Trophoblast cell (in vitro differentiated cells and primary cell): Measurements from ENCODE around the gene UPP1.
"Not testable (repeated sequence)": the region's sequence is repeated elsewhere in the genome, so short reads cannot be mapped to it uniquely, and the experiment has no call there.

Source experiments
- DNase-seq, 2 donors: peaks; one replicate each; pipeline ENCODE4 v3.0.0-alpha.2; 2016
- H2AFZ ChIP-seq: 2 replicates; pipeline ENCODE4 v1.6.1; 2013; ENCODE audit warnings: low read length, moderate library complexity, mild to moderate bottlenecking; ENCODE audit not compliant: insufficient read depth, poor library complexity
- H2AK5ac ChIP-seq: 2 replicates; pipeline ENCODE4 v1.6.1; 2013; ENCODE audit warnings: mild to moderate bottlenecking, low read length
- H2BK120ac ChIP-seq: 2 replicates; pipeline ENCODE4 v1.6.1; 2013; ENCODE audit warnings: low read length, mild to moderate bottlenecking, moderate library complexity; ENCODE audit not compliant: insufficient read depth, poor library complexity
- H2BK12ac ChIP-seq: 2 replicates; pipeline ENCODE4 v1.6.1; 2013; ENCODE audit warnings: mild to moderate bottlenecking, low read length, moderate library complexity
- H2BK5ac ChIP-seq: 2 replicates; pipeline ENCODE4 v1.6.1; 2013; ENCODE audit warnings: low read length, low read depth, moderate library complexity, mild to moderate bottlenecking; ENCODE audit not compliant: poor library complexity
- H3K14ac ChIP-seq: 2 replicates; pipeline ENCODE4 v1.6.1; 2013; ENCODE audit warnings: mild to moderate bottlenecking, low read length
- H3K18ac ChIP-seq: 2 replicates; pipeline ENCODE4 v1.6.1; 2013; ENCODE audit warnings: mild to moderate bottlenecking, low read length
- H3K23ac ChIP-seq: 2 replicates; pipeline ENCODE4 v1.6.1; 2013; ENCODE audit warnings: low read length
- H3K27ac ChIP-seq: 2 replicates; pipeline ENCODE4 v1.5.1; 2013; ENCODE audit warnings: low read depth, mild to moderate bottlenecking, inconsistent platforms, low read length, moderate library complexity
- H3K27me3 ChIP-seq: 2 replicates; pipeline ENCODE4 v1.6.1; 2013; ENCODE audit warnings: inconsistent platforms, mild to moderate bottlenecking, low read length, moderate library complexity; ENCODE audit not compliant: insufficient read depth
- H3K36me3 ChIP-seq, 2 experiments: 1 replicate in 1 of 2; 2 replicates in 1 of 2; pipeline ENCODE4 v1.6.1; 2013; ENCODE audit warnings: low read length in 2 of 2, mild to moderate bottlenecking in 2 of 2, moderate library complexity in 1 of 2; ENCODE audit not compliant: insufficient read depth in 2 of 2, control insufficient read depth in 1 of 2
- H3K4ac ChIP-seq: 2 replicates; pipeline ENCODE4 v1.6.1; 2013; ENCODE audit warnings: low read depth, mild to moderate bottlenecking, low read length, moderate library complexity
- H3K4me1 ChIP-seq, 2 experiments: 1 replicate in 1 of 2; 2 replicates in 1 of 2; pipeline ENCODE4 v1.6.1; 2013; ENCODE audit warnings: low read length in 2 of 2, mild to moderate bottlenecking in 2 of 2, moderate library complexity in 1 of 2; ENCODE audit not compliant: insufficient read depth in 2 of 2, control insufficient read depth in 1 of 2
- H3K4me2 ChIP-seq: 2 replicates; pipeline ENCODE4 v1.6.1; 2013; ENCODE audit warnings: inconsistent platforms, mild to moderate bottlenecking, low read length, moderate library complexity
- H3K4me3 ChIP-seq: 2 replicates; pipeline ENCODE4 v1.5.1; 2013; ENCODE audit warnings: mild to moderate bottlenecking, low read depth, low read length, inconsistent platforms
- H3K79me1 ChIP-seq: one replicate; pipeline ENCODE4 v1.6.1; 2013; ENCODE audit warnings: low read length
- H3K79me2 ChIP-seq: 2 replicates; pipeline ENCODE4 v1.6.1; 2013; ENCODE audit warnings: low read length, mild to moderate bottlenecking; ENCODE audit not compliant: control insufficient read depth, insufficient read depth, poor library complexity
- H3K9ac ChIP-seq: 2 replicates; pipeline ENCODE4 v1.6.1; 2013; ENCODE audit warnings: mild to moderate bottlenecking, low read length
- H3K9me3 ChIP-seq: 2 replicates; pipeline ENCODE4 v1.6.1; 2013; ENCODE audit warnings: low read depth, mild to moderate bottlenecking, control low read depth, inconsistent platforms, low read length; ENCODE audit not compliant: insufficient read depth
- H4K12ac ChIP-seq: 2 replicates; pipeline ENCODE4 v1.6.1; 2013; ENCODE audit warnings: low read depth, mild to moderate bottlenecking, low read length, moderate library complexity
- H4K8ac ChIP-seq: 2 replicates; pipeline ENCODE4 v1.6.1; 2013; ENCODE audit warnings: low read depth, mild to moderate bottlenecking, low read length, moderate library complexity
- H4K91ac ChIP-seq: one replicate; pipeline ENCODE4 v1.6.1; 2013; ENCODE audit warnings: low read depth, mild to moderate bottlenecking, low read length, moderate library complexity
- WGBS: extraction: QIAGEN DNeasy Blood & Tissue Kit; methylation state at CpG from one replicate; pipeline ENCODE4 v1.1.7; 2013; ENCODE audit warnings: missing lambda C conversion rate; ENCODE audit not compliant: insufficient read length, insufficient coverage; ENCODE audit errors: extremely low coverage; 5-methylcytosine and 5-hydroxymethylcytosine counted together

The UPP1 gene

DNA sequence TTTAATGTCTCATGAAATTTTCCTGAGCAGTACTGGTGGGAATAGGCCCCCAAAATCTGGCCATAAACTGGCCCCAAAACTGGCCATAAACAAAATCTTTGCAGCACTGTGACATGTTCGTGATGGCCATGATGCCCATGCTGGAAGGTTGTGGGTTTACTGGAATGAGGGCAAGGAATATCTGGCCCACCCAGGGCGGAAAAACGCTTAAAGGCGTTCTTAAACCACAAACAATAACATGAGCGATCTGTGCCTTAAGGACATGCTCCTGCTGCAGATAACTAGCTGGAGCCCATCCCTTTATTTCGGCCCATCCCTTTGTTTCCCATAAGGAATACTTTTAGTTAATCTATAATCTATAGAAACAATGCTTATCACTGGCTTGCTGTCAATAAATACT is 31.5 kb downstream of the UPP1 start:
- H3K36me3 ChIP-seq, H3K23ac ChIP-seq, H3K9ac ChIP-seq, H2BK5ac ChIP-seq, H3K4me1 ChIP-seq, H3K18ac ChIP-seq, H2BK12ac ChIP-seq, H3K79me1 ChIP-seq, H3K14ac ChIP-seq, H3K4me3 ChIP-seq, H2AK5ac ChIP-seq, H3K4me2 ChIP-seq, H2AFZ ChIP-seq, H4K12ac ChIP-seq, H3K27ac ChIP-seq, H3K79me2 ChIP-seq, H4K91ac ChIP-seq, H3K27me3 ChIP-seq, H2BK120ac ChIP-seq, H3K9me3 ChIP-seq, DNase-seq, H4K8ac ChIP-seq, H3K4ac ChIP-seq: not testable (repeated sequence)
- WGBS = no CpG with 5 or more reads among the region's 6 CpGs

DNA sequence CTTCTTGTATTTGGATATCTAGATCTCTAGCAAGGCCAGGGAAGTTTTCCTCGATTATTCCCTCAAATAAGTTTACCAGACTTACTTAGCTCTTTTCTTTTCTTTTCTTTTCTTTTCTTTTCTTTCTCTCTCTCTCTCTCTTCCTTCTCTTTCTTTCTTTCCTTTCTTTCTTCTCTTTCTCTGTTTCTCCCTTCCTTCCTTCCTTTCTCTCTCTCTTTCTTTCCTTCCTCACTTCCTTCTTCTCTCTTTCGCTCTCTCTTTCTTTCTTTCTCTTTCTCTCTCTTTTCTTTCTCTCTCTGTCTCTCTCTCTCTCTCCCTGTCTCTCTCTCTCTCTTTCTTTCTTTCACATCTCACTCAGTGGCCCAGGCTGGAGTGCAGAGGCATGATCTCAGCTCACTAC is 37.0 kb downstream of the UPP1 start:
- Histone ChIP-seq H2BK120ac (no peak overlapping the region), H3K36me3 (no peaks in the 10 kb centered on the region), H2AK5ac (no peak overlapping the region), H3K9me3 (no peaks in the 10 kb centered on the region), H3K4me1 (no peaks in the 10 kb centered on the region), H4K8ac (no peak overlapping the region), H3K9ac (no peak overlapping the region), H3K4me2 (no peak overlapping the region), H3K79me2 (no peaks in the 10 kb centered on the region), H3K14ac (no peak overlapping the region), H2AFZ (no peak overlapping the region), H3K4ac (no peak overlapping the region), H3K18ac (no peak overlapping the region), H3K27ac (no peak overlapping the region), H3K4me3 (no peak overlapping the region), H4K12ac (no peak overlapping the region), H2BK5ac (no peak overlapping the region), H4K91ac (no peak overlapping the region), H3K27me3 (no peaks in the 10 kb centered on the region), H3K23ac (no peak overlapping the region), H3K79me1 (no peaks in the 10 kb centered on the region), H2BK12ac (no peak overlapping the region)
- no CpG with 5 or more reads among the region's 2 CpGs for WGBS
- no peak for DNase-seq

DNA sequence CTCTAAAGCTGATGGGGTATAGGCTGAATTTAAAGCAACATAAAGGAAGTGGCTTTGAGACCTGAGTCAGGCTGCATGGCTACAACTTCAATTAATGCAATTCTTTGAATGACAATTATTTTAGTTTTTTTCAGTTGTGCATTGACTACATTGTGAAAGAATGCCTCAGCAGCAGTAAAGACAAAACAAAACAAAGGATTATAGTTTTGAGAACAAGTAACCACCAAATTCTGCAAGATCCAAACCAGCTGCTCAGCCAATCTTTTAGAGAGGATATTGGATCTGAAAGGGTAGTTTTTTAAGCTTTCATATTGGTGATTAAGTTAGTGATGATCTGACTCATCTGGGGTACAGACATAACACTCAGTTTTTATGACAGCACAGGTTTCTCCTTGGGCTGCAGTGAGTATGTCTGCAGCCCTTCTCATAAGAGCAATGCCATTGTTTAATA is 41.6 kb downstream of the UPP1 start:
- no peak overlapping the region for H3K23ac ChIP-seq
- no peak overlapping the region for H3K18ac ChIP-seq
- H2BK12ac ChIP-seq = no peak overlapping the region
- no peak overlapping the region for H4K8ac ChIP-seq
- no peaks in the 10 kb centered on the region for H3K9me3 ChIP-seq
- H2AFZ ChIP-seq = no peak overlapping the region
- H3K36me3 ChIP-seq = no peaks in the 10 kb centered on the region
- no peak overlapping the region for H3K27ac ChIP-seq
- no peak overlapping the region for H3K9ac ChIP-seq
- DNase-seq = no peak
- H3K14ac ChIP-seq = no peak overlapping the region
- H4K12ac ChIP-seq = no peak overlapping the region
- no peak overlapping the region for H3K4me3 ChIP-seq
- no peak overlapping the region for H2BK5ac ChIP-seq
- H3K4me2 ChIP-seq = no peak overlapping the region
- H3K4ac ChIP-seq = no peak overlapping the region
- no peak overlapping the region for H4K91ac ChIP-seq
- H2AK5ac ChIP-seq = no peak overlapping the region
- H3K27me3 ChIP-seq = no peaks in the 10 kb centered on the region
- no peaks in the 10 kb centered on the region for H3K79me2 ChIP-seq
- H2BK120ac ChIP-seq = no peak overlapping the region
- no peaks in the 10 kb centered on the region for H3K79me1 ChIP-seq
- H3K4me1 ChIP-seq = no peaks in the 10 kb centered on the region

DNA sequence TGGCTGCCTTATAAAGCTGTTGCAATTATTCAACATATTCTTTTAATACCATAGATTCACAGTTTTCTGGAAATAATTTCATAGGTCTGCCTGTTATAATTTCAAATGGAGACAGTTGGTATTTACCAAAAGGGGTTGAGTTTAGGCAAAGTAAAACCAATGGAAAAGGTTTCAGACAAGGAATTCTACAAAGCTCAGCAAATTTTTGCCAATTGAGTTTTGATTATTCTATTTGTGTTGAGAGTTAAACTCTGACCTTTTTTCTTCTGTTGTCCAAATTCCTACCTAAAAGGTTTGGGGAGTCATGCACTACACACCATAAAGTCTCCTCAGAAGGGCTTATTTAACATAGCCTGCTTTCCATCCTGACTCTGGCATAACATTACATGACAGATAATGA is 43.7 kb downstream of the UPP1 start:
- Histone ChIP-seq H2AFZ (no peak overlapping the region), H4K91ac (no peak overlapping the region), H2AK5ac (no peak overlapping the region), H3K9me3 (no peaks in the 10 kb centered on the region), H3K36me3 (no peaks in the 10 kb centered on the region), H3K4me1 (no peaks in the 10 kb centered on the region), H3K4me2 (no peak overlapping the region), H2BK120ac (no peak overlapping the region), H4K8ac (no peak overlapping the region), H3K79me2 (no peaks in the 10 kb centered on the region), H3K4ac (no peak overlapping the region), H3K4me3 (no peak overlapping the region), H4K12ac (no peak overlapping the region), H2BK5ac (no peak overlapping the region), H3K18ac (no peak overlapping the region), H3K23ac (no peak overlapping the region), H2BK12ac (no peak overlapping the region), H3K14ac (no peak overlapping the region), H3K79me1 (no peaks in the 10 kb centered on the region), H3K27ac (no peak overlapping the region), H3K27me3 (no peaks in the 10 kb centered on the region), H3K9ac (no peak overlapping the region)
- DNase-seq = no peak

DNA sequence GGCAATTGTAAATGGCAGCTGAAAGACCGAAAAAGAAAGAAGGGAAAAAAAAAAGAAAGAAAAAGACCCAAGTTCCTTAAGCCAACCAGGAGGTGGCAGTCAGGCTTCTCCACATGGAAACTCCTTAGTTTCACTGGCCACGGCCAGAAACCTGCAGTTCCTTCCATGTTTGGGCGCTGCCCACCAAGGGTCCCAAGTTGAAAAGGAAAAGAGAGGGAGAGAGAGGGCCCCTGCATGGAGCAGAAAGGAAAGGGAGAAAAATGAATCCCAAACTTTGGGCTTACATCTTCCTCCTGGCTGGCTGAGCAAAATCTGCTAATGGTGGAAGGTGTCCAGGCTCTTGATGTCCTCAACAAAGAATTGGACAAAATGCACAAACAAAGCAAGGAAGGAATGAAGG is 50.4 kb downstream of the UPP1 start:
- Histone ChIP-seq H3K4me1 (peaks cover 0 to 3% of the 10 kb centered on the region in 2 experiments), H3K23ac (no peak overlapping the region), H2BK12ac (no peak overlapping the region), H3K79me1 (no peaks in the 10 kb centered on the region), H3K14ac (no peak overlapping the region), H3K79me2 (no peaks in the 10 kb centered on the region), H3K4ac (no peak overlapping the region), H2AK5ac (no peak overlapping the region), H2BK5ac (no peak overlapping the region), H3K4me3 (no peak overlapping the region), H2BK120ac (no peak overlapping the region), H3K4me2 (no peak overlapping the region), H3K27ac (no peak overlapping the region), H4K91ac (no peak overlapping the region), H3K18ac (no peak overlapping the region), H3K36me3 (no peaks in the 10 kb centered on the region), H3K9me3 (peaks cover 3% of the 10 kb centered on the region), H3K9ac (no peak overlapping the region), H2AFZ (no peak overlapping the region), H4K8ac (no peak overlapping the region), H4K12ac (no peak overlapping the region), H3K27me3 (no peaks in the 10 kb centered on the region)
- WGBS = no CpG with 5 or more reads among the region's 3 CpGs
- peak in 1 of 2 donors; percentile 22 for DNase-seq
